OCI-M2 (cell line): ENCODE results near the gene NOSTRIN.

Experiments used
- DNase-seq: peaks from one replicate; lab custom pipeline; 2025; ENCODE audit not compliant: unreplicated experiment; lab: John Stamatoyannopoulos, UW

NOSTRIN gene

GRCh38 chr2:168913495-168913894 lies 111.1 kb downstream of the NOSTRIN start:
- DNase-seq: no peak
